Right ventricle myocardium inferior (tissue), 1 donor: Measurements from ENCODE around the gene TBC1D14. TPM values are rescaled to one million over a fixed set of nuclear protein-coding genes. Genes with fewer than 3 reads are reported as not detected.

Experiments
- ATAC-seq: fragments of 200-7000 bp; cut with Tn5 transposase; one replicate; pipeline ENCODE4 v1.9.1; 2020; ENCODE audit warnings: mild to moderate bottlenecking, moderate library complexity
- DNase-seq: peaks from one replicate; pipeline ENCODE4 v3.0.0; 2021; ENCODE audit errors: missing footprints
- intact Hi-C: fragments of 100-400 bp; cut with DNase I; formaldehyde crosslinking; loops from one replicate; pipeline ENCODE4 v1.11.0; 2022
- long read RNA-seq: library from polyadenylated mRNA; unstranded; transcript quantifications from one replicate; pipeline ENCODE4 v2.0.0, GENCODE V29; 2021
- total RNA-seq: library from RNA; stranded (reverse); fragmentation: NEBNext Ultra II Directional; extraction: Animal tissue kit (Norgen Biotek cat#: 25700); gene quantifications from one replicate; pipeline ENCODE4 v1.2.1, GENCODE V29; 2021
- donor health status: DM: no; HTN: yes; CAD: no; lungs with severe emphysema.

The TBC1D14 gene
- total RNA-seq = 36.1 TPM
- long read RNA-seq, full-length matches to known transcripts = 19 of 53 reads
- long read RNA-seq, partial matches to known transcripts = 7 of 53 reads
- long read RNA-seq, other reads (novel, unspliced or antisense) = 27 of 53 reads

- DNase-seq (peak; percentile 94), ATAC-seq (peak; percentile 94)
- intact Hi-C loops = loop anchor here (2.0 kb wide), 1 partner anchor 161 kb away; no protein-coding TSS in a partner anchor
These were observed at the start of gene TBC1D14 for GRCh38 chr4:6909113-6909969. Gene TBC1D14 (plus strand): TSS chr4:6909826. CDS start chr4:6923390, 13,564 bp downstream.

GRCh38 chr4:6868386-6868785, 41.2 kb upstream of the TBC1D14 start:
- no peak for ATAC-seq
- intact Hi-C loops = no loop called here
- no peak for DNase-seq

- DNase-seq (peak; percentile 82), ATAC-seq (peak; percentile 42)
- intact Hi-C loops = no loop called here
These were observed 39.7 kb upstream of the TBC1D14 start for GRCh38 chr4:6869944-6870343.

GRCh38 chr4:6873291-6873690, 36.3 kb upstream of the TBC1D14 start:
- ATAC-seq (no peak), DNase-seq (no peak)
- intact Hi-C loops = no loop called here

- intact Hi-C loops = loop anchor here (1.0 to 2.0 kb wide), 2 partner anchors 91 to 154 kb away; partner anchors contain the start of gene KIAA0232
- ATAC-seq (peak; percentile 49), DNase-seq (peak; percentile 87)
These were observed 35.7 kb upstream of the TBC1D14 start for GRCh38 chr4:6873792-6874461.

GRCh38 chr4:6874981-6875380, 34.6 kb upstream of the TBC1D14 start:
- no peak for DNase-seq
- no peak for ATAC-seq
- intact Hi-C loops = loop anchor here (1.0 to 2.0 kb wide), 2 partner anchors 92 to 155 kb away; partner anchors contain the start of gene KIAA0232

GRCh38 chr4:6875431-6875831, 34.2 kb upstream of the TBC1D14 start:
- DNase-seq = peak; percentile 80
- intact Hi-C loops = loop anchor here (2.0 kb wide), 1 partner anchor 93 kb away; the partner anchor contains the start of gene KIAA0232
- ATAC-seq = peak; percentile 77

GRCh38 chr4:6876440-6876839, 33.2 kb upstream of the TBC1D14 start:
- DNase-seq (no peak), ATAC-seq (no peak)
- intact Hi-C loops = no loop called here

- ATAC-seq = no peak
- DNase-seq = no peak
- intact Hi-C loops = no loop called here
These were observed 32.6 kb upstream of the TBC1D14 start for GRCh38 chr4:6877067-6877466.

- no peak for DNase-seq
- intact Hi-C loops = no loop called here
- no peak for ATAC-seq
These were observed 31.1 kb upstream of the TBC1D14 start for GRCh38 chr4:6878451-6879059.

- DNase-seq (no peak), ATAC-seq (no peak)
- intact Hi-C loops = no loop called here
These were observed 28.9 kb upstream of the TBC1D14 start for GRCh38 chr4:6880691-6881090.

GRCh38 chr4:6881908-6882307, 27.7 kb upstream of the TBC1D14 start:
- no peak for DNase-seq
- ATAC-seq = no peak
- intact Hi-C loops = no loop called here

- DNase-seq = no peak
- ATAC-seq = no peak
- intact Hi-C loops = no loop called here
These were observed 25.2 kb upstream of the TBC1D14 start for GRCh38 chr4:6884341-6884870.

- intact Hi-C loops = loop anchor here (5.0 kb wide), 1 partner anchor 169 kb away; the partner anchor contains the start of gene BLOC1S4
- DNase-seq (peak; percentile 88), ATAC-seq (peak; percentile 78)
These were observed 23.6 kb upstream of the TBC1D14 start for GRCh38 chr4:6885953-6886557.

- ATAC-seq = no peak
- no peak for DNase-seq
- intact Hi-C loops = loop anchor here (5.0 kb wide), 1 partner anchor 170 kb away; the partner anchor contains the start of gene BLOC1S4
These were observed 22.7 kb upstream of the TBC1D14 start for GRCh38 chr4:6886886-6887285.

GRCh38 chr4:6887591-6888371, 21.8 kb upstream of the TBC1D14 start:
- intact Hi-C loops = loop anchor here (5.0 kb wide), 1 partner anchor 170 kb away; the partner anchor contains the start of gene BLOC1S4
- no peak for ATAC-seq
- no peak for DNase-seq

GRCh38 chr4:6888506-6889071, 21.0 kb upstream of the TBC1D14 start:
- DNase-seq (no peak), ATAC-seq (no peak)
- intact Hi-C loops = loop anchor here (5.0 kb wide), 1 partner anchor 171 kb away; the partner anchor contains the start of gene BLOC1S4
